Lower lobe of right lung (tissue), 2 donors: Measurements from ENCODE around the gene NCOA6. TPM values are rescaled to one million over a fixed set of nuclear protein-coding genes. Genes with fewer than 3 reads are reported as not detected.

Experiments
- ATAC-seq, 2 donors: fragments of 200-7000 bp; cut with Tn5 transposase; one replicate each; pipeline ENCODE4 v1.9.1; 2020 to 2022; ENCODE audit warnings: mild to moderate bottlenecking in 2 of 2, moderate library complexity in 2 of 2
- DNase-seq: peaks from one replicate; pipeline ENCODE4 v3.0.0-alpha.2; 2020
- H3K27ac ChIP-seq: fragments of 200-600 bp; one replicate; pipeline ENCODE4 v1.8.0; 2022
- H3K27me3 ChIP-seq: fragments of 200-600 bp; one replicate; pipeline ENCODE4 v1.8.0; 2022; ENCODE audit warnings: low read depth
- H3K36me3 ChIP-seq: fragments of 200-600 bp; one replicate; pipeline ENCODE4 v1.8.0; 2022; ENCODE audit warnings: mild to moderate bottlenecking
- H3K4me1 ChIP-seq: fragments of 200-600 bp; one replicate; pipeline ENCODE4 v1.8.0; 2022
- H3K4me3 ChIP-seq: fragments of 200-600 bp; one replicate; pipeline ENCODE4 v1.8.0; 2022; ENCODE audit warnings: mild to moderate bottlenecking
- H3K9me3 ChIP-seq: fragments of 200-600 bp; one replicate; pipeline ENCODE4 v1.8.0; 2022
- CTCF ChIP-seq: fragments of 200-600 bp; IDR thresholded peaks from one replicate; pipeline ENCODE4 v1.8.0; 2022; ENCODE audit warnings: antibody characterized with exemption, mild to moderate bottlenecking
- intact Hi-C: fragments of 100-400 bp; cut with DNase I; formaldehyde crosslinking; loops from one replicate; pipeline ENCODE4 v1.11.0; 2022
- total RNA-seq: library from RNA; stranded (reverse); fragmentation: NEBNext Ultra II Directional; extraction: Animal tissue kit (Norgen Biotek cat#: 25700); gene quantifications from one replicate; pipeline ENCODE4 v1.2.1, GENCODE V29; 2021
- donor health status: DM: no; HTN: yes; CAD: no; lungs with severe emphysema.

Gene NCOA6
- total RNA-seq, 1 donor from 2014 or later = 27.1 TPM

GRCh38 chr20:34701405-34702085, 123.9 kb downstream of the NCOA6 start:
- ATAC-seq = no peak
- no peak for DNase-seq
- TF ChIP-seq CTCF = no peak
- H3K4me3 ChIP-seq = no peak overlapping the region
- H3K4me1 ChIP-seq = peaks cover 20% of the 10 kb centered on the region
- H3K36me3 ChIP-seq = no peaks in the 10 kb centered on the region
- H3K27ac ChIP-seq = no peak overlapping the region
- intact Hi-C loops = no loop called here
- no peaks in the 10 kb centered on the region for H3K9me3 ChIP-seq
- no peaks in the 10 kb centered on the region for H3K27me3 ChIP-seq

- TF ChIP-seq CTCF = no peak
- Histone ChIP-seq H3K4me3 (no peak overlapping the region), H3K27ac (no peak overlapping the region), H3K9me3 (no peaks in the 10 kb centered on the region), H3K4me1 (no peaks in the 10 kb centered on the region), H3K36me3 (no peaks in the 10 kb centered on the region), H3K27me3 (no peaks in the 10 kb centered on the region)
- intact Hi-C loops = no loop called here
- ATAC-seq = no peak
- DNase-seq = no peak
These were observed 132.0 kb downstream of the NCOA6 start for GRCh38 chr20:34693414-34693813.

- no peak for TF ChIP-seq CTCF
- no peak for DNase-seq
- intact Hi-C loops = no loop called here
- H3K36me3 ChIP-seq = no peaks in the 10 kb centered on the region
- no peaks in the 10 kb centered on the region for H3K4me1 ChIP-seq
- ATAC-seq = no peak
- no peak overlapping the region for H3K4me3 ChIP-seq
- H3K27me3 ChIP-seq = no peaks in the 10 kb centered on the region
- no peak overlapping the region for H3K27ac ChIP-seq
- no peaks in the 10 kb centered on the region for H3K9me3 ChIP-seq
These were observed 133.6 kb downstream of the NCOA6 start for GRCh38 chr20:34691838-34692237.

- Histone ChIP-seq H3K4me3 (no peak overlapping the region), H3K36me3 (no peaks in the 10 kb centered on the region), H3K4me1 (no peaks in the 10 kb centered on the region), H3K27ac (no peak overlapping the region), H3K9me3 (no peaks in the 10 kb centered on the region), H3K27me3 (no peaks in the 10 kb centered on the region)
- DNase-seq (no peak), ATAC-seq (peak in 1 of 2 donors; percentile 38)
- TF ChIP-seq CTCF = no peak
- intact Hi-C loops = no loop called here
These were observed 136.0 kb downstream of the NCOA6 start for GRCh38 chr20:34689486-34689885.

GRCh38 chr20:34683667-34684066, 141.8 kb downstream of the NCOA6 start:
- Histone ChIP-seq H3K4me3 (no peak overlapping the region), H3K4me1 (no peaks in the 10 kb centered on the region), H3K27me3 (no peaks in the 10 kb centered on the region), H3K36me3 (no peaks in the 10 kb centered on the region), H3K27ac (no peak overlapping the region), H3K9me3 (no peaks in the 10 kb centered on the region)
- TF ChIP-seq CTCF = no peak
- DNase-seq = no peak
- intact Hi-C loops = no loop called here
- ATAC-seq = no peak
